HG03520 (cell line): ENCODE measurements around the gene CNN3.
"Not testable (repeated sequence)": the region's sequence is repeated elsewhere in the genome, so short reads cannot be mapped to it uniquely, and the experiment has no call there.

Experiments
- ATAC-seq: cut with Tn5 transposase; IDR thresholded peaks from one replicate; pipeline ENCODE4 v1.9.1; 2021; ENCODE audit warnings: mild to moderate bottlenecking, moderate library complexity; ENCODE audit not compliant: unreplicated experiment

CNN3 gene

DNA sequence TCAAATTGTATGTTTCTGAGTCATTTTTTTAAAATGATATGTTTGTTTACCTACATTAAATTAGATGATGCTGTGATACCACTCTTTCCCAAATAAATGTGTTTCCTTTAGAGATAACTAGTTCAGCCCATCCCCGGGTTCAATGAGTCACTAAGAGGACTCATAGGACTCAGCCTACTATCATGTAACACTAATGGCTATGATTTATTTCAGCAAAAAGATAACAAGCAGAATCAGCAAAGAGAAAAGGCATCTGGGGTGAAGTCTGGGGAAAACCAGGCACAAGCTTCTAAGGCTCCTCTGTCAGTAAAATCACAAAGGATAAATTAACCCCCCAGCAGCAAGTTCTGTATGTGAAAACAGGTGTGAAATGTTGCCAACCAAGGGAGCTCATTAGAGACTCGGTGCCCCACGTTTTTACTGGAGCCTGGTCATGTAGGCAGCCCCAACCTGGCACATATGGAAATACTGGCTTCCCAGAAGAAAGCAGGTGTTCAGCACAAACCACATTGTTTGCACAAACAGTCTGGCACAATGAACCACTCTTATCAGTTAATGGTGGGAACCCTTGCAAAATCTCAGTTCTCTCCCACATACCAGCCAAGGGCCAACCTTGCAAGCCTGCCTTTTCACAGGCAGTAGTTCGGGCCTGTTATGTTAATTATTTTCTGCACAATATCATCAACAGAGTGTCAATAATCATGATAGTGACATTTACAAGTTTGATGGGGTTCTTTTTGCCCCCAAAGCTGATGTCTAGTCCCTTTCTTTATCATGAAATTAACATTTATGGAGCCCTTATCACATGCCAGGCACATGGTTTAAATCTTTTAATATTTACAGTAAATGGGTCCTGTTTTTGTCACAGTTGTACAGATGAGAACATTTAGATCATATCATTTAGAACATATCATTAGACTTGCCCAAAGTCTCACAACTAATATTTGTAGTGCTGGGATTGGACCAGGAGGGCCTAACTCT, 23.1 kb upstream of the CNN3 start:
- ATAC-seq: no peak

DNA sequence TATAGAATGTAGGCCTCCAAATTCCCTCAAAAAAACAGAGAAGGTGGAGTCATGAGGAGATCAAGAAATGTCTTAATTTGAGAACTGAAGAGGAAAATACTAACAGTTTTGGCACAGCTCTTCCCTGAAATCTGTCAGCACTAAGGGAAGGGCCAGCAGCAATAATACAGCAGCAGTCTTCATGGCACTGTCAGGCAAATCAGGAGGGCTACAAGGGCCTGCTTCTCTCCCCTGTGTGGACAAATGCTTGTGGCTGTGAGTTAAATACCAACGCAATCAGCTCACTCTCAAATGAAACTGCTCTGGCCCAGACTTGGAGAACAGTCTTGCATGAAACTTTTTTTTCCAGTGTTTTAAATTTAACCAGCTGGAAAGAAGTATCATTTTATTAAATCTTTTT, 20.5 kb upstream of the CNN3 start:
- no peak for ATAC-seq

DNA sequence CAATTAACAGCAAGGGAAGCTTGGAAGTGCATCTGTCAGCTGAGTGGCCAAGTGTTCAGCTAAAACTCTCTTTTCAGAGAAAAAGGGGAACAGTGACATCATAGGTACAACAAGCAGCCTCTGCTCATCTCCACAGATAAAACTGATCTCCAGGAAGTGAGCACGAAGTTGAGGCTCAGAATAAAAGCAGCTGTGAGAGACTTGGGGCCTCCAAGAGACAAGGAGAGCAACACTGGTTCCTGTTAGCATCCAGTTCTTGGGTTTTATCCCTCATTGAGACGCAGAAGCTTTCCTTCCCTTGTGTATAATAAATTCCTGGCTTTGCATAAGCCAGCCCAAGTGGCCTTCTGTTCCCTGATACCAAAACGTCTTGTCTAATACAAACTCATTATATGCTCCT, 20.0 kb upstream of the CNN3 start:
- ATAC-seq: no peak

DNA sequence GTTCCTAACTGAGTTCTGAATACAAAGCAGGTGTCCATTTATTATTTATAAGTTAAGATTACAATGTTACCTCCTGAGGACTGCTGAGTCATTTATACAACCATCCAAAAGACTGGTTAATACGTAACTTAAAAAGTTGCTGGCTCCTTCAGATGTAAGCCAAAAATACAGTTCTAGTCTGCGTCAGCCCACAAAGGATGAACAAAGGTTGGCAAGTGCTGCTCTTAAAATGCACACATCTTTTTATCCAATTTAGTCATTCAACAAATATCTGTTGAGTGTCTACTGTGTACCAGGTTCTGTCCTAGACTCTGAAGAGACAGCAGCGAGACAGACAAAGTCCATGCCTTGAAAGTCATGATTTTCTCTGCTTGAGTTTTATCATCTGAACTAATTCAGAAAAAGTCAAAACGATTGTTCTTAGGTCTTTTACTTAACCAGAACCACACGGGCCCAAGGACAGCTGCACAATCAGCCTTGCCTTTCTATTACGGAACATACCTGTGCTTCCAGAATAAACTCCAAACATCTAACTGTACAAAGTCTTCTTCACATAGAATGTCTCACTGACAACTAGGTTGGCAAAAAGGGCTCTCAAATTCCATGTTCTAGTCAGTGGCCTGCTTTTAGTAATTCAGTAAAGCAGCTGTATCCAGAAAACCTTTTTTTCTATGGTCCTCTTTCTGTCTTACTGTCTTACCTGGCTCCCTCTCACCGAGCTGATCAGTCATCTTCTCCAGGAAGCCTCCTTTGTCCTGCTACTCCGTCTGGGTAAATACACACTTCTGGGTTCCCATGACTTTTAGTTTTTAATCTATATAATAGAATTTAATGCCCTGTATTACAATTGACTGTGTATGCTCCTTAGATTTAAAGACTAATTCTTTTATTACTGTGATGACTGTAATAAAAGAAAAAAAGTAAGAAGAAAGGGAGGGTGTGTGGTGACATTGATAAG, 15.5 kb upstream of the CNN3 start:
- ATAC-seq: no peak

DNA sequence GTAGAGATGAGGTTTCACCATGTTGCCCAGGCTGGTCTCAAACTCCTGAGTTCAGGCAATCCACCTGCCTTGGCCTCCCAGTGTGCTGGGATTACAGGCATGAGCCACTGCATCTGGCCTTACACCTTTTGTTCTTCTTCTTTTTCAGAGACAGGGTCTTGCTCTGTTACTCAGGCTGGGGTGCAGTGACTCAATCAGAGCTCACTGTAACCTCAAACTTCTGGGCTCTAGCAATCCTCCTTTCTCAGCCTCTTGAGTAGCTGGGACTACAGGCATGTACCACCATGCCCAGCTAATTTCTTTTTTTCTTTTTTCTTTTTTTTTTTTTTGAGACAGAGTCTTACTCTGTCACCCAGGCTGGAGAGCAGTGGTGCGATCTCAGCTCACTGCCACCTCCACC, 14.6 kb upstream of the CNN3 start:
- not testable (repeated sequence) for ATAC-seq

DNA sequence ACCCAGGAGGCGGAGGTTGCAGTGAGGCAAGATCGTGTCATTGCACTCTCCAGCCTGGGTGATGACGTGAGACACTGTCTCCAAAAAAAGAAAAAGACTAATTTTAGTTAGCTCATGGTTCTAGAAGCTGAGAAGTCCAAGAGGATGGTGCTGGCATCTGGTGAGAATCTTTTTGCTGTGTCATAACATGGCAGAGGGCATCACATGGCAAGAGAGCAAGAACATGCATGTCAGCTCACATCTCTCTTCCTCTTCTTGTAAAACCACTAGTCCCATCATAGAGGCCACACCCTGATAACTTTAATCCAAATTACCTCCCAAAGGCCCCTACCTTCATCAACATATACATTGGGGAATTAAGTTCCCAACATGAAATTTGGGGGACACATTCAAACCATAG, 13.8 kb upstream of the CNN3 start:
- no peak for ATAC-seq

DNA sequence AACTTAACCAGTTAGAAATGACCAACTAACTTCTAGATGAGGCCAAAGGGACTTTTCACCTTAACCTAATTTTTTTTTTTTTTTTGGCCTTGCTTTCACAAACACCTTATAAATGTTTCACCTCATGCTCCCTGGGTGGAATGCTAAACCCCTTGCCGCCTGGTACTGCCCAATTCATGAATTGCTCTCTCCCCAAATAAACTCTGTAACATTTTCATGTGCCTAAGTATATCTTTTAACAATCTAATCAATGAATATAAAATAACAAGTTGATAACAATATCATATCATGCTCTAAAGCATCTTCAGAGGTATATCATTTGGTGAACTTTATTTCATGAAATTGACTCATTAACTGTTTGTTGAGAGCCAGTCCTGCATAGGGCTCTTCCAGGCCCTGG, 10.9 kb upstream of the CNN3 start:
- no peak for ATAC-seq

DNA sequence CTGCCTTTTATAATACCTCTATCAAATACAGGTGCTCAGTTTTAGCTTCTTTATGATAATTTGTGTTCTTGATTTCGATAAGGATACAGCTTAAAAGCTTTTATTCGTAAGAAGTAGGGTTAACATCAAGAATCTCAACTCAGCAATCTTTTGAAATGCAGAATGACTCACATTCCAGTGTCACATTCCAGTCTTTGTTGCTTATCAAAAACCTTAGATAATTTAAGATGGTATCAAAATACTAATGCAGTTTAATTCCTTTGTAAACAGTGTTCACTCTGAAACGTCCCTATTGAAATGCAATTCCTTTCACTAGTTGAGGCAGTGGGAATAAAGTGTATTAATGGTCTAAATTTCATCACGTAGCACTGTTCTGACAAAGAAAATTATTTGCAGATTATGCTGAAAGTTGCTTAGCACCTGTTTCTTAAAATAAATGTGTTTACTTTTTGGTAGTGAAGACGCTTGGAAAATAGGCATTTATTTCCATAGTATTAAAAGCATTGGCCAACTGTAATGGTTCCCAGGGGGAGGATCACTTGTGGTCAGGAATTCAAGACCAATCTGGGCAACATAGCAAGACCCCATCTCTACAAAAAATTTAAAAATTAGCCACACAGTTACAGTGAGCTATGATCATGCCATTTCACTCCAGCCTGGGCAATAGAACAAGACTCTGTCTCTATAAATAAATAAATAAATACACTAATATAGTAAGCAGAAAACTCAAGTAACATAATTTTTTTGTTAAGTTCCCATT, 10.1 kb upstream of the CNN3 start:
- ATAC-seq: no peak

DNA sequence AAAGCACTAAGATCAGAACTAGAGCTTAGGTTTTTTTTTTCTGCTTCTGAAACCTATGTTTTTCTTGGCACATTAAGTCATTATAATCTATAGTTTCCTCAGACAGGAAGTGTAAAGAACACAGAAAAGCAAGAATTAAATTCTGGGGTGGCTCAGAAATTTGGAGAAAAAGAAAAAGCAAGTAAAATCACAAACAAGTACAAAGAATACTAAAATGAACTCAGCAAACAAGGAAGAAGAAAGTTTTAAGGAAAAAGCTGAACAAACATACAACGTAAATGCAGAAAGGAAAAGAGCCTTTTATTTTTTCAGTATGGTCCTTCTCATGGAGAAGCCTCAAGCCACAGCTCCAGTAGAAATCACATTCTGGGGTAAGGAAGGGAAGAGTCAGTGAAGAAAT, 8.6 kb upstream of the CNN3 start:
- ATAC-seq: no peak

DNA sequence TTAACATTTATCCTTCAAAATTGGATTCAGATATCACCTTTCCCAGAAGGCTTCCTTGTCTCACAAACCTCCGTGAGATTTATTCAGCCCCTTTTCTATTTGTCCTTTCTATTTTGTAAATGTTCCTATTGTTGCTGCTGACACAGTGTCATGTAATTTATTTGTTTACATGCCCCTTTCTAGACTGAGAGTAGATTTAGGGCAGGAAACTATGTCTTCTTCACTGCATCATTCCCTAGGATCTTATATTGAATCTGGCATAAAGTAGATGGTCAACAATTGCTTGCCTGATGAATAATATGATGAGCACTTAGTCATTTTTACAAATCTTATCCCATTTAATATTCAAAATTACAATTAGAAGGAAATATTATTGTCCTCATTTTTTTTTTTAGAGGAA, 8.1 kb upstream of the CNN3 start:
- no peak for ATAC-seq

DNA sequence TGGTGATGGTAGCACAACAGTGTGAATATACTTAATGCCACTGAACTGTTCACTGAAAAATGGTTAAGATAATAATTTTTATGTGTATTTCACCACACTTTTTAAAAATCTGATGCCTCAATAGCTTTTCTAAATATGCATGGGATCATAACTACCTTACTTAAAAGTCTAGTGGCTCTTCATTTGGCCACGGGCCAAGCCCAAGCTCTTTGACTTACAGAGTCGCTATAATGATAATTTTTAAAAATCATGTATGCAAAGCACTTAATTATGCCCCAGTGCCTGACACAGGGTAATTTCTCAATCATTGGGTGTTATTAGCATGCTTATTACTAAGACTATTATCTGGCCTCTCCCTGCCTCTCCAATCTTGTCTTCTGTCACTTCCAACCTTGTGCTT, 7.6 kb upstream of the CNN3 start:
- no peak for ATAC-seq

DNA sequence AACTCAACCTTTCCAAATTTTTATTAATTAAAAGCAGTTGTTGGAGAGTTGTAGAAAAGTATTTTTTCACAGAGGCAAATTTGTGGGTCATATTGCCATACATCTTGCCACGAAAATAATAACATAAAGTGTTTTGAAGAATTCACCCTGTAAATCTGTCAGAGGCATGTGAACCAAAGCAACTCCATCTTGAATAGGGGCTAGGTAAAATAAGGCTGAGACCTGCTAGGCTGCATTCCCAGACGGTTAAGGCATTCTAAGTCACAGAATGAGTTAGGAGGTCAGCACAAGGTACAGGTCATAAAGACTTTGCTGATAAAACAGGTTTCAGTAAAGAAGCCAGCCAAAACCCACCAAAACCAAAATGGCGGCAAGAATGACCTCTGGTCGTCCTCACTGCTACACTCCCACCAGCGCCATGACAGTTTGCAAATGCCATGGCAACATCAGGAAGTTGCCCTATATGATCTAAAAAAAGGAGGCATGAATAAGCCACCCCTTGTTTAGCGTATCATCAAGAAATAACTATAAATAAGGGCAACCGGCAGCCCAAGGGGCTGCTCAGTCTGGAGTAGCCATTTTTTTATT, 4.4 kb upstream of the CNN3 start:
- ATAC-seq: no peak

DNA sequence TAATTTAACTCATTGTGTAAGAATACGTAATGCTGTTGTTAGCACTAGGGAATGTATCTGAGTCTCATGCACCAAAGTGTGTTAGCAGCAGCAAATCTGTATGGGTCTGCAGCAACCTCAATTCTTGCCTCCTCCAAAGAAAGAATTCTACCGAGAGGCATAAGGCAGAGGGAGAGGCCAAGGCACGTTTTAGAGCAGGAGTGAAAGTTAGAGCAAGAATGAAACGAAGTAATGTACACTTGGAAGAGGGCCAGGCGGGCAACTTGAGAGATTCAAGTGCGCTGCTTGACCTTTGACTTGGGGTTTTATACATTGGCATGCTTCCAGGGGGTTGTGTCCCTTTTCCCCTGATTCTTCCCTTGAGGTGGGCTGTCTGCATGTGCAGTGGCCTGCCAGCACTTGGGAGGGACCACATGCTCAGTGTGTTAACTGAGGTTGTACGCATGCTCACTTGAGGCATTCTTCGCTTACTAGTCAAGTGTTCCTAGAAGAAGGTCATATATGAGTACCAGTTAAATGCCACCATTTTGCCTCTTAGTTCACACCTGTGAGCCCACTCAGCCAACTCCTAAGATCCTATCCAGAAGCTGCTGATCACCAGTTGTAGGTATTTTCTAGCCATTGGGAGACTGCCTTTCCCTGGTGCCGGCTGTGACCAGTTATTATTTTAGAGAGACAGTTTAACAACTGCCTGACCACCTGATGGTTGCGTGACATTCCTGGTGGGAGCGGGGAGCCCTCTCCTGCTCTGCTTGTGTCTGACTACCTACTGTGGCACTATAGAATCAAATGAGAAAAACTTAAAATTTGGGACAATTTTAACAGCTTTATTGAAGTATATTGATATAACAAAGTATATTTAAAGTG, 2.7 kb upstream of the CNN3 start:
- ATAC-seq: no peak

DNA sequence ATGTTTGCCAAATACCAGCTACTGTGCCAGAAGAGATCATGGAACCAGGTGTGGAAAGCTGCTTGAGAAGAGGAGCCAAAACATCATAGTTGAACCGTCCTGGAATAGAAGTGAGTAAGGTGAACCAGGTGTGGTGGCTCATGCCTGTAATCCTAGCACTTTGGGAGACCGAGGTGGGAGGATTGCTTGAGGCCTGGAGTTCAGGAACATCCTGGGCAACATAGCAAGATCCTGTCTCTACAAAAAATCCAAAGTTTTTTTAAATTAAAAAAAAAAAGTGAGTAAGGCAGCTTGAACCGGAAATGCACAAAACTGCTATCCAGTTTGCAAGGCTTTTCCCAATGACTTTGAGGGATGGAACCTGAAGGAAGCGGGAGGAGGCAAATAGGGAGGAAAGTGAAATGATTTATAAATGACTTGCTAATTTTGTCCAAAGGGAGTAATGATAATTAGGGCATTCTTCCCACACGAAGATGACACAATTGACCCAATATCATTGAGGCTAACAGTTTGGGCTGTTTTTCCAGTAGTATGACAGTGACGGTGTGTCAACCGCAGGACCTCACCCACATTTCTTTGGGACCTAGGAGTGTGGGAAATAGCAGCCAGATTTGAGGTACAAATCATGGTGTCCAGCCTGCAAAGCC, 1.5 kb upstream of the CNN3 start:
- ATAC-seq: no peak

DNA sequence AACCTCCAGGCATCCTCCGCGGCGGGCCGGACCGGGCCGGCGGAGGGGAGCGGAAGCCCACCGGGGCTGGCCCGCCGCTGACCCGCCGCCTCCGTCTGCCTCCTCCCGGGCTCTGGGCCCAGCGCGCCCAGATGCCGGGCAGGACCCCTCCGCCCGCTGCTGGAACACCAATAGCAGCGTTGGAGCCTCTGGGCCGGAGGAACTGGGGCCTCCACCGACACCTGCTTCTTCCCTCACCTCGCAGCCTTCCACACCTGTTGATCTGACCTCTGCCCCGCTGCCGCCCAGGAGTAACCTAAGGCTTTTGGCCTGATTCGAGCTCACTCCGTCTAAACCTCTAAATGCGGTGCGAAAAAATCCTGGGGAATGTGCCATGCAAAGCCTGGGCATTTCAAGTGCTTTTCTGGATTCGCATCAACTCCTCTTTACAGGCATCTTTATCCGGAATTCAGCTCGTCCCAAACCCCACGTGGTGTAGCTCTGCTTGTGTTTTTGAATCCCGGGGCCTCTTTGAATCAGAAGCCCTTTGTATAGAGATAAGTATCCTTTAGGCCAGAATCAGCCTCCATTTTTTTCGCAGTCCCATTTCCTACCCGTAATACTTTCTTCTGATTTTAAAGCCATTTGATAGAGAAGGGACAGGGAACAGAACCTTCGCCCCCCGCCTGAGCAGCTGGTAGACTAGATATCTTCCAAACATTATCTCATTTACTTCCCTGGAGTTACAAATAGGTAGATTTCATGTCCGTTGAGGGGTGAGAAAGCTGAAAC, 680 bp upstream of the CNN3 start:
- ATAC-seq: peak; percentile 7

DNA sequence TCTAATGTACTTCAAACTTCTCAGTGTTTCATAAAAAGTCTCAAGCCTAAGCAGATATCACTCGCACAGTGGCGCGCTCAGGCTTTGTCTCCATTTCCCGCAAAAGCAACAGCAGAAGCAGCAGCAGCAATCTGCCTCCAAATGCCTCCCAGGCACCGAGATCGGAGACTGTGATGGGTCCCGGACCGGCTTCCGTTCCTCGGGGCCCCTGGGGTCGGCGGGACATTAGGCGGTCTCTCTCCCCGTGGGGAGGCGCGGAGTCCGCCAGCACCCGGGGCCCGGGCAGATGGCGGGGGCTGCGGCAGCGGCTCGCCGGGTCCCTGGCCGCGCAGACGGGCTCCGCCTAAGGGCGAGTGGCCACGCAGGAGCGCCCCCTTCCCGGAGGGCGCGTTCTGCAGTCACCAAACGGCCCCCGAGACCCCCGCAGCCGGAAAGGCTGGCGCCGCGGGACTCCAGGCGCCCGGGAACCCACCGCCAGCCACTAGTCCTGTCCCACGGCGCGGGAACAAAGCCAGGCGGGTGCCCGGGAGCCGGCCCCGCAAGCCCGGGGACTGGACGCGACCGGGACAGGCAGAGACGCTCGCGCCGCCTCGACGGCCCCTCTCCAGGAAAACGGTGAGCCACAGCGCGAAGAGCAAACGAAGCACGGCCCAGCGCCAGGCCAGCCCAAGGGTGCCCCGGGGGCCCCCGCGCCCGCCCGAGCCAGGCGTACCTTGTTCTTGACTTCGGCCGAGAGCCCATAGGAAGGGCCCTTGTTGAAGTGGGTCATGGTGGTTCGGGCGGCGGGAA, 590 bp downstream of the CNN3 start:
- ATAC-seq: peak; percentile 32

DNA sequence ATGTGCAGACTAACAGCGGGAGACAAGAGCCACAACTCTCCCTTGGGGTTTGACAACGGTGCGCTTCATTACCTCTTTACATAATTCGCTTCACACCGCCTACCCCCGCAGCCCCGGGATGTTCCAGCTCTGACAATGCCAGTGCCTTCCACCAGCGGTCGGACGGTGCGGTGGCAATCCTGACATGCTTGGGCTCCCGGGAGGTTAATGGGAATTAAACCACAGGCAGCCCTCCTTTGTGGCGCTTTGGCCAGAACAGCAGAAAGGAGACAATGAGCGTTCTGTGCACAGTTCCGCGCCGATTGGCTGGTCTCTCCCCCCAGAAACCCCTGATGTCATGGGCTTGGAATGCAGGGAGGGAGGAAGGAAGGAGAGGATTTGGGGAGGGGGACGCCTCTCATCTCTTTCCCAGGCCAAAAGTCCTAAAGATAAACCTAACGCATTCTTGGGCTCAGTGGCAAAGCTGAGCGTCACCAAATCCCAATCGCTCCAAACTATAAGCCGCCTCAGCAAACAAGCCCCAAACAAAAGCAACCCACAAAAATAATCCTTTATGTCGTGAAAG, 1.3 kb downstream of the CNN3 start:
- no peak for ATAC-seq
